GM12878 (cell line): ENCODE measurements around the gene UROC1.

Source experiments
- CTCF ChIP-seq, 3 experiments: IDR thresholded peaks in 2 of 3; conservative IDR thresholded peaks in 1 of 3; 2 replicates each; pipeline ENCODE4 v1.5.1; 2011; ENCODE audit warnings: low read depth in 3 of 3, low read length in 3 of 3, mild to moderate bottlenecking in 3 of 3, control low read depth in 2 of 3, moderate library complexity in 2 of 3, inconsistent platforms in 1 of 3, mixed read lengths in 1 of 3; ENCODE audit not compliant: control insufficient read depth in 2 of 3, insufficient read depth in 1 of 3; ENCODE audit errors: extremely low read depth in 1 of 3
- JUND ChIP-seq: IDR thresholded peaks from 2 replicates; pipeline ENCODE4 v1.6.1; 2012; ENCODE audit warnings: low read depth, mild to moderate bottlenecking, low read length, improper control_type of control experiment, moderate library complexity
- KDM1A ChIP-seq: fragments of 200-600 bp; sonication (generic); IDR thresholded peaks from 2 replicates; pipeline ENCODE4 v1.6.1; 2016; ENCODE audit warnings: borderline replicate concordance
- POLR2A ChIP-seq: IDR thresholded peaks from 2 replicates; pipeline ENCODE4 v1.6.1; 2011; ENCODE audit warnings: low read depth, mild to moderate bottlenecking, low read length
- RUNX3 ChIP-seq: IDR thresholded peaks from 2 replicates; pipeline ENCODE4 v1.6.1; 2012; ENCODE audit warnings: low read length, inconsistent platforms
- SUZ12 ChIP-seq: fragments of 200-600 bp; sonication (generic); IDR thresholded peaks from one replicate; pipeline ENCODE4 v1.6.1; 2018; ENCODE audit warnings: antibody characterized with exemption, mild to moderate bottlenecking; ENCODE audit not compliant: unreplicated experiment
- TAF1 ChIP-seq: IDR thresholded peaks from 2 replicates; pipeline ENCODE4 v1.6.1; 2011; ENCODE audit warnings: mild to moderate bottlenecking, low read depth, low read length, borderline replicate concordance

- TF ChIP-seq CTCF (IDR thresholded peaks at IDR 0.05 in 2 of 3, conservative IDR thresholded peaks at IDR 0.05 in 1 of 3; ENCODE audit: control insufficient read depth in 2 of 3, extremely low read depth in 1 of 3, insufficient read depth in 1 of 3, low read depth in 3 of 3, low read length in 3 of 3) (no peak), JUND (no peak), RUNX3 (no peak), POLR2A (no peak), SUZ12 (no peak), TAF1 (no peak), KDM1A (no peak)
Measured at GRCh38 chr3:126488185-126488584, 29.4 kb downstream of the UROC1 start.
